GM18868 (cell line): ENCODE measurements around the gene METAP1D.

Source experiments
- ATAC-seq: cut with Tn5 transposase; IDR thresholded peaks from one replicate; pipeline ENCODE4 v1.9.1; 2021; ENCODE audit warnings: mild to moderate bottlenecking, moderate library complexity; ENCODE audit not compliant: unreplicated experiment

METAP1D gene

GRCh38 chr2:172090044-172090961, 90.5 kb downstream of the METAP1D start:
- ATAC-seq: no peak

DNA sequence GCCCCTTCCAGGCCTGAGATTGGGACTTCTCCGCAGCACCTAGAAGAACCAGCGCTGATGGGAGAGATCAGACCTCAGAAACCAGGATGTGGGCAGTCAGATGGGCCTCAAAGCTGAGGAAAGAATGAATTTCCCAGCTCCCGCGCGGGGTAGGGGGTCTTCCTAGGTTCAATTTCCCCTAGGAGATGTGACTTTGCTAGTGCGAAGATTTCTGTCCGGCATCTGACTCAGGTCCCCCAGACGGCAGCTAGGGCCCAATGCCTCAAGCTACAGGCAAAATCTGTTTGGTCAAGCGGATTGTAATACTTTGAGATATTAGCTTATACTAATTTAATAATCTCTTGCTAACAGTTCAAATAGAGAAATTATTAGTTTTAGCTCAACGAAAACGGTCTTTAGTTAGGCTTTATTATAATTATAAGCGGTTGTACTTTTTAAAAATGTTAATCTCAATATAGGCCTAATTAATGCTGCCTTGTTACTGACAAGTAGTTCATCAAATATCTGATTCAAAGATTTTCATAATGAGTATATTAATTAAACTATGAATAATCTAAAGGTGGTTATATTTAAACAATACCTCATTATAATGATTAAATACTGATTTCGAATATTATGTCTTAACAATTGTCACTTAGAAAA, 91.4 kb downstream of the METAP1D start:
- no peak for ATAC-seq

DNA sequence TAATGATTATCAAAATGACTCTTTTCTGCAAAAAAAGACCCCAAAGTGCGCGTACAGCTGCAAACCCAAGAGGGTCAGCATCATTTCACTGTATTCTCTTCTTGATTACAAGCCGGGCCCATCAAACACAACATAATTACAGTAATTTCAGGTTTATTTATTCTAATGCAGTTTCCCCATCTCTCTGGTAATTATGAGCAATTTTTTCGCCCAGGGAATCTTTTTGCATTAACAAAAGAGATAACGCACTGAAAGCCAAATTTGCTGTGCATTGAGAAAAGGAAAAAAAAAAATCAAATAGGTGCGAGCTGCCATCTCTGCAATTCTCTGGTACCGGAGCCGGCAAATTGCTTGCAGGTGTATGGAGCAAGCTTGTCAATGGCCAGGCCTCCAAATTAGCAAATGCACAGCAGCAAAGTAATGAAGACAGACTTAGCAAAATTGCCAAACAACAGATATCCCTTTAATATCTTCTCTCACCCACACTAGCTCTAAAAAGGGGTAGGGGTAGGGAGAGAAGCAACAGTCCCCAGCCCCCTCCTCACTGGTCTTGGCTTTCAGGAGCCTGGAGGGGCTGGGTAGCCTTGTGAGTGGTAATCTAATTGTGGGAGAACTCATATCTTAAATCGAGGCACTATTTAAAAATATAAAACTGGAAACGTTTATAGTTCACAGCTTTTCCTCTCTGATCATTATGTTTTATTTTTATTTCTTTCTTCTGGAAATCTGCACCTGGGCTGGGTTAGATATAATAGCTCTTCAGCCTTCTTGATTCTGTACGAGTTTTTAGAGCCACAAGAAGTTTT, 92.2 kb downstream of the METAP1D start:
- ATAC-seq: no peak

- no peak for ATAC-seq
Measured at GRCh38 chr2:172092716-172093415, 93.1 kb downstream of the METAP1D start.

DNA sequence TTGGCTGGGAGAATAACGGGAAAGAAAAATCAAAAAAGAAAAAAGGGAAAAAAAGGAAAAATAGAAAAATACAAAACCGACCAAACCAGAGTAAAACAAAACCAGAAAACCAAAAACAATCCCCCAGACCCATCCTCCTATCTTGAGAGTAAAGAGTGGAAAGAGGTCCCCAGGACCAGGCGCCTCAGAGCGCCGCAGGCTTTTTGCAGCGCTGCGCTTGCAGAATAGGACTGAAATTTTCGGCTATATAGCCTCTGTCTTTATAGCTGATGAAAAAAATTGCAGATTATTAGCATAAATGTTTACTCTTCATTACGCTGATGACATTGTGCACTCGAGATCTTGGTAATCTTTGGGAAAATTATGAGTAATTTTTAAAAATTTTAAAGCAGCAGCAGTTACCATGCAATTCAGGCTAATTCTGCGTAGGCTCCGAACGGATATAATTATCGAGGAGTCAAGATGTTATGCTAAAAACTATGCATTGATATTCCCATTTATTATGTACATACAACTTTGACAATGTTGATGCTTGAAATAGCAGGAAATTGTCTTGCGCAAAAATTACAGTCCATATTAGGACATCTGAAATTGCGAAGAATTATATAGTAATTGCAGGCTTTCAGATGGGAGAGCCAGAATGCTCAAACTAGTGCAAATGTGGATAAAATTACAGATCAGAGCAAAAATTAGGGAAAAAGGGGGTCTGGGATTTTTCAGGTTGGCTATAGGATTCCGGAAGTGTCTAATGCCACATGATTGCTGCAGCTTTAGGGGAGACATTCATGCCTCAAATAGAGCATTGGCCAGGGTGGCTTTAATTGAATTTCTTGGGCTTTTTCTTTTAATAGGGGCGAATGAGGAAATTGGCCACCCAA, 93.9 kb downstream of the METAP1D start:
- ATAC-seq: no peak

DNA sequence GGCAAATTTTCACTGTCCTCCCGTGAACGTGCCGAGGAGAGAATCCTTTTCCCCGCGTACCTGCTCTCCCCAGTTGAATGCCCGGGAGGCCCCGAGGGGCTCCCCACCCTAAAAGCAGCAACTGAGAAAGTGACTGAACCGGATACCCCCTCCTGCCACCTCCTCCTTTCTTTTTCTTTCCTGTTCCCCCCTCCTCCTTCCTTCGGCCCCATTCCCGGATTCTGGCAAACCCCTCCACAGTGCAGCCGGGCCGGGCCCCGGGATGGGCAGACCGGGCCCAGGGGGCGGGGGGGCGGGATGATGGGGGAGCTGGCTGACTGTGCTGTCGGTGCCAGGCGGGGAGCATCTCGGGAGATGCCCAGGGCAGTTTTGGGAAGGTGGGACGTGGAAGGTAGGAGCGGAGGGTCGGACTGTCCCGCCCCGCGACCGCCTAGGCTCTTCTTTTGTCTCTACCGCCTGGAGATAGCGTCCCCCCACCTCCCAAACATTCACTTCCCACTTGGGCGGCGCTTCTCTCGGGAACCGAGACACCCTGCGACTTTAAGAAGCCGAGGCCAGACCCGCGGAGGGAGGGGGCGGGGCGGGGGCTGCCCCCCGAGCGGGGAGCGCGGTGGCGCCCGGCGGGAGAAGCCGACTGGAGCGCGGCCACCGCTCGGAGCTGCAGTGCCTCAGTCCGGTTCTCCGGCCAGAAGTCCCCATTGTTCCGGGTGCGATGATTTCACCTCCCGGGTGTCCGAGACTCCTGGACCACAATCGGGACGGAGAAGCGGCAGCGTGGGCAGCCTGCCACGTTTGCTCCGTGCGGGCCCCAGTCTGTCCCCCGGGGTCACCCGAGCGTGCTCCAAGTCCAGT, 94.8 kb downstream of the METAP1D start:
- ATAC-seq: no peak

DNA sequence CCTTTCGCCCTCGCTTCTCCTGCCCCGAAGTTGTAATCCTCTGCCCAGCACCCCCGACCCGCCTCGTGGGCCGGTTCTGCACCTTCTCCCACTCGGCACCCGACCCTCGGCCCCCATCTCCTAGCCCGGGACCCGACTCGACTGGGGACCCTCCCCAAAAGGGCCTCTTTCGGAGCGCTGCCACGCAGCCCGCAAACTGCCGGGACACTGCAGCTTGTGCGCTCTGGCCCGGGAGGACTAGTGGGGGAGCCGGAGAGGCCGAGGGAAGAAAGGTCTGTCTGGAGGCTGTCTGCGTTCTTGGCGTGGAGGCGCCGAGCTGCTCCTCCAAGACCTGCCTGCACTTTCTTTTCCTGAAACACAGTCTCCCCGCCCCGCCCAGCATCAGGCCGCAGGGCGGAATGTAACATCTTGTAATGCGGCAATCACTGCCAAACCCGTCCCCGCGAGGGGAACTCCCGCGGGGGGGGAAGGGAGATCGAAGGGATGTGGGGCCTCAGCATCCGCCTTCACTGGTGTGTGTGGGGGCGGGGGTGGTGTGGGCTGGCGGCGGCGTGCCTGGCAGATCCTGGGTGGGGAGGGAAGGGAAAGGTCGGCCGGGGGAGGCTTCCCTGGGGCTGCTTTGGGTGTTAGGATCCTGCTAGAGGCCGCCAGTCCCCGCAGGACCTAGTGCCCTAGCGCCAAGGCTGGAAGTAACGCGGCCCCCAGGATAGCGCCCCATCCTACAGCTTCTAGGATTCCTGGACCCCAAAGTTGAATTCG, 95.6 kb downstream of the METAP1D start:
- ATAC-seq: peak; percentile 35

DNA sequence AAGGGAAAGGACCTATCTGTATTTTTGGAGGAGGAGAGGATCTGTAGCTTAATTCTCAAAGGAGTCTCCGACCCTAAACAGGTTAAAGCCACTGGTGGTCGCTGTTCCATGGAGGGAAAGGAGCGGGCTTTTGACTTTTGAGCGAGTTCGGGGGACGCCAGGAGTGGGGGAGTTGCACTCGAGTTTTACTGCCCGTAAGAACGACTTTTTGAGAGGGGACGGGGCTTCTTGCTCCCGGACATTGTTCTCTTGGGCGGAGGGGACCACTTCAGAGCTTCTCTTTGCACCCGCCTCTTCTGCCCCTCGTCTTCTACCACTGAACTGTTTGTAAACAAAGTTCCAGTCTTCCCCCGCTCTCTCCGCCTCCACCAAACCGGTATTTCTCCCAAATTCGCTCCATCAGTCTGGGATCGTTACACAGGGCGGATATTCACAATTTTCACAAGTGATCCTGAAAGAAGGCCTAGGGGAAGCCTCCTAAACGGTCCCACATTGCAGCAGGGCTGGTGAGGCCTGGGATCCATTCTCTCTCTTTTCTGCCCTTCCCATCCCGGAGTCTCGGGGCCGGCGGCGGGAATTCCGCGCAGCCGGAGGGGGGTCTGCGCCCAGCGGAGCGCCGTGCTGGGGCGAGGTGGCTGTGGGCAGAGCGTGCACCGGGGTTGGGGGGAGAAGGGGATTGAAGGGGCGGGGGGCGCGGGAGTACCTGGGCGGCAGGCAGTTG, 96.3 kb downstream of the METAP1D start:
- no peak for ATAC-seq

- ATAC-seq: no peak
Measured at GRCh38 chr2:172096626-172097547, 97.1 kb downstream of the METAP1D start.

DNA sequence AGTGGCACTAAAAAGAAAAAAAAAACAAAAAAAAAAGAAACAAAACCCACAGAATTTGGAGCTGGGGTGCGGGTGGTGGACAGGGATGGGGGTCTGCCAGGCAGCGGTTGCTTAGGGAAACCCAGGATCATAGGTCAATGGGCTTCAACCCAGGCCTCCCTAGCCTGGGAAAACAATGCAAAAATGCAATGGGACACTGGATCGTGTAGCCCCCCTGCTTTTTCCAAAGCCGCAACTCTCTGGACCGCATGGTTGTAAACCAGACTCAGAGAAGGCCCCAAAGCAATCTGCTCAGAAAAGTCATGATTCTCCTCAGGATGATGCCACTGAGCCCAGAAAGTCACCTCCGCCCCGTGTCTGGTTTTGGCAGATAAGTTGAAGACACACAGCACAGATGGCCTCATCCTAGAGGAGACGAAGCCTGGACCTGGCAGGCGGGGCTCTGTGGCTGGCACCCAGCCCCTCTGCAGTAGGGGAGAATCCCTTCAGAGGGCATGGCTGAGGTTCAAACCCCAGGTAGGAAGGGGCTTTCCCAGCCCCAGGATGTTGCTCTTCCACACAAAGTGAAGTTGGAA, 97.9 kb downstream of the METAP1D start:
- ATAC-seq: no peak

DNA sequence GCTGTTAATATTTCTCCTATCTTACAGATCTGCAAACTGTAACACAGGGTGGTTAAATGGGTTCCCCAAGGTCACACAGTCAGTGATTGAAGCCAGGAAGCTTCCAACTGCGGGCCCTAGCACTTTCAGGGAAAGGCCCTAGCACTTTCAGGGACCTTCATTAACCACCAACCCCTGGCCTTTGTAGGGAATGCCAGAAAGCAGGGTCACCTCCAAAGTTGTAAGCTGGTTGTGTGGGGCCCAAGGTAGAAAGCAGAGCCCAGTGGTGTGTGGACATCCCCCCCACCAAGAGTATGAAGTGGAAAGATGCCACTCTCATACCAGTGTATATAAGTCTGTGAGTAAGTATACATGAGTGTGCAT, 98.5 kb downstream of the METAP1D start:
- no peak for ATAC-seq

DNA sequence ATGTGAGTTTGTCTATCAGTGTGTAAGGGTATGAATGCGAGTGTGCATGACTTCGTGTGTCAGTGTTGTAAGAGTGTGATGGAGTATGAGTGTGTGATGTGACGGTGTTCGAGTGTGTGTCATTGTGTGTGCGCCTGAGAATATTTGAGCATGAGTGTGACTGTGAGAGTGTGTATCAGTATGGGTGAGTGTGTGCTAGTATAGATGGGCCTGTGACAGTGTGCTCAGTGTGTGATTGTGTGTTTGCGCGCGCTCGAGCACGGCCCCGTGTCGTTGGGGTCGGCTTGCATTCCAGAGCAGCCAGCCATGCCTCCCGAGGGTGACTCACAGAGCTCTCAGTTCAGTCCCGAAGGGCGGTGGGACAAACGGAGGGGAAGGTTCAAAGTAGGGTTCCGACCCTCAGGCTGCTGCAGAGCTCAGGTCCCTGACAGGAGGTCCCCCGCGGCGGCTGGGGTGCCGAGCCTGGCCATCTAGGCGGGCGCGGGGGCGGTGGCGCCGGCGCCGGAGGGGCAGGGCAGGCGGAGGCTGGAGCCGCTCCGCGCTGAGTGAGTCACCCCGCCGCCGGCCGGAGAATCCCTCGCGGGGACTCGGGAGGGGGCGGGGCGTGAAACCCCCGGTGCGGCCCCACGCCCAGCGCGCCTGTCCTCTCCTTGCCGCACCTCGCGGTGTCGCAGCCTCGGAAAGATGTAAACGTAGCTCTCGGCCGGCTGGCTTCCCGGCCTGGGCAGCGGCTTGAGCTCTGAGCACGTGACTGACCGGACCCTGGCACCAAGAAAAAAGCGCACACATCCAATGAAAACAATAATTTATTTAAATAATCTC, 99.1 kb downstream of the METAP1D start:
- ATAC-seq: no peak

- no peak for ATAC-seq
Measured at GRCh38 chr2:172099472-172100079, 99.8 kb downstream of the METAP1D start.

DNA sequence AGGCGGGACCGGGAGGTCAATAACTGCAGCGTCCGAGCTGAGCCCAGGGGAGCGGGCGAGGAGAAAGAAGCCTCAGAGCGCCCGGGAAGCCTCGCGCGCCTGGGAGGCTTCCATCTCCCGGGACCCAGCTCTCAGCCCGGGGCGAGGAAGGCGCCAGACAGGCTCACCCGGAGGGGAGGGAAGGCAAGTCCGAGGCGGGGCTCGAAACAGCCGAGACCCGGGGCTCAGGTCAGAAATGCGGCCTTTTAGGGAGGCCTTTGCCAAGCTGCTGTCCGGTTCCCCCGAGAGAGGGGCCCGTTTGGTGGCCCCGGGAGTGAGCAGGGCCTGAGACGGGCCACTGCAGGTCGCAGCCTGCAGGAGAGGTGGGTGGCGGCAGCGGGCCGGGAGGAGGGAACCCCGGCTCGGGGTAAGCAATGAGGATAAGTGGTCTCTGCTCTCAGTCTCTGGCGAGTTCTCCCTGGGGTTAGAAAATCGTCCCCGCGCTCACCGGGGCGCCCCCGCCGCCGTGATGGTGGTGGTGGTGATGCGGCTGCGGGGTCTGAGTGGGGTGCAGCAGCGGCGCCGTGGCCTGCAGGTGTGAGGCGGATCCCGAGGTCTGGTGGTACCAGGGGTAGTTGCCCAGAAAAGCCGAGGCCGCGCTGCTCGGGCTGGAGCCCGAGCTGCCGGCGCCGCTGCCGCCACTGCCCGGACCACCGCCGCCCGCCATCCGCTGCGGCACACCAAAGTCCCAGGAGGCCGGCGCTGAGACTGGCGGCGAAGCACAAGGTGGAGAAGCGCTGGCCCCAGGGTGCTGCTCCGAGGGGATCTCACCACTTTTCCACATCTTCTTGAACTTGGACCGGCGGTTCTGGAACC, 100.6 kb downstream of the METAP1D start:
- no peak for ATAC-seq
